WTC11 (cell line): ENCODE results near the gene SOSTDC1. TPM values are rescaled to one million over a fixed set of nuclear protein-coding genes. Genes with fewer than 3 reads are reported as not detected.

ENCODE experiments used
- total RNA-seq: library from RNA; stranded (reverse); gene quantifications from 3 replicates; pipeline ENCODE4 v1.2.3, GENCODE V29; 2021

SOSTDC1 gene
- total RNA-seq, 1 experiment from 2014 or later = 0.15 TPM

Other genes starting within 250 kb of the SOSTDC1 start
- 0.66 to 0.87 TPM (median 0.76 TPM) in 3 replicates for gene CRPPA, start 44.2 kb downstream of the SOSTDC1 start, total RNA-seq
- gene LRRC72, start 61.1 kb upstream of the SOSTDC1 start, total RNA-seq = not detected in 3 replicates
- 12.0 to 13.6 TPM (median 13.0 TPM) in 3 replicates for gene ANKMY2, start 180.0 kb upstream of the SOSTDC1 start, total RNA-seq
- gene BZW2, start 180.4 kb upstream of the SOSTDC1 start, total RNA-seq = 100.0 to 105 TPM (median 104 TPM) in 3 replicates